ENCODE measurements around the gene SLC5A8.
"Not testable (repeated sequence)": the region's sequence is repeated elsewhere in the genome, so short reads cannot be mapped to it uniquely, and the experiment has no call there.

Gene SLC5A8

GRCh38 chr12:101168001-101168400 lies 42.0 kb downstream of the SLC5A8 start:
- DNase-seq (ENCODE audit: low spot score): no peak

DNA sequence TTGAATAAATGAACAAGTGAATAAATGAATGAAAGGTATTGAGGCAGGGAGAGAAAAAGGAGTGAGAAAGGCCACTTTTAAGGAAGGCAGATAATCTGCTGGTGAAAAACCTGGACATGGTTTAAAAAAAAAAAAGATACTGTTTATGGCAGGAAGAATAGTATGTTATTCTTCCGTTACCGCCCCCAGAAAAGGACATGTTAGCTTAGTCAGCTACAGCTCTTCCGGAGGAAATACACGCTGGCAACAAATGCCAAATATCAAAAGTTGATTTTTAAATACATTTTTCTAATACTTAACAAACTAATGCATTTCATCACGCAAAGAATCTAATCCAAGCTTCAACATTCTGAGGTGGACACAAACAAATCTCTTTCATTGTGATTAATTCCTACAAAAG lies 43.2 kb downstream of the SLC5A8 start:
- DNase-seq (ENCODE audit: low spot score): no peak

GRCh38 chr12:101165319-101165718 lies 44.7 kb downstream of the SLC5A8 start:
- no peak for DNase-seq (ENCODE audit: low spot score)

DNA sequence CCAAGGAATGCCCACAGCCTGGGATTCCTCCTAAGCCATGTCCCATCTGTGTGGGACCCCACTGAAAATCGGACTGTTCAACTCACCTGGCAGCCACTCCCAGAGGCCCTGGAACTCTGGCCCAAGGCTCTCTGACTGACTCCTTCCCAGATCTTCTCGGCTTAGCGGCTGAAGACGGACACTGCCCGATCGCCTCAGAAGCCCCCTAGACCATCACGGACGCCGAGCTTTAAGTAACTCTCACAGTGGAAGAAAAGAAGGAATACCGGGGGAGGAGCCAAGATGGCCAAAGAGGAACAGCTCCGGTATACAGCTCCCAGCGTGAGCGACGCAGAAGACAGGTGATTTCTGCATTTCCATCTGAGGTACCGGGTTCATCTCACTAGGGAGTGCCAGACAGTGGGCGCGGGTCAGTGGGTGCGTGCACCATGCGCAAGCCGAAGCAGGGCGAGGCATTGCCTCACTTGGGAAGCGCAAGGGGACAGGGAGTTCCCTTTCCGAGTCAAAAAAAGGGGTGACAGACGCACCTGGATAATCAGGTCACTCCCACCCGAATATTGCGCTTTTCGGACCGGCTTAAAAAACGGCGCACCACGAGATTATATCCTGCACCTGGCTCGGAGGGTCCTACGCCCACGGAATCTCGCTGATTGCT lies 64.1 kb downstream of the SLC5A8 start:
- DNase-seq (ENCODE audit: low spot score): not testable (repeated sequence)

DNA sequence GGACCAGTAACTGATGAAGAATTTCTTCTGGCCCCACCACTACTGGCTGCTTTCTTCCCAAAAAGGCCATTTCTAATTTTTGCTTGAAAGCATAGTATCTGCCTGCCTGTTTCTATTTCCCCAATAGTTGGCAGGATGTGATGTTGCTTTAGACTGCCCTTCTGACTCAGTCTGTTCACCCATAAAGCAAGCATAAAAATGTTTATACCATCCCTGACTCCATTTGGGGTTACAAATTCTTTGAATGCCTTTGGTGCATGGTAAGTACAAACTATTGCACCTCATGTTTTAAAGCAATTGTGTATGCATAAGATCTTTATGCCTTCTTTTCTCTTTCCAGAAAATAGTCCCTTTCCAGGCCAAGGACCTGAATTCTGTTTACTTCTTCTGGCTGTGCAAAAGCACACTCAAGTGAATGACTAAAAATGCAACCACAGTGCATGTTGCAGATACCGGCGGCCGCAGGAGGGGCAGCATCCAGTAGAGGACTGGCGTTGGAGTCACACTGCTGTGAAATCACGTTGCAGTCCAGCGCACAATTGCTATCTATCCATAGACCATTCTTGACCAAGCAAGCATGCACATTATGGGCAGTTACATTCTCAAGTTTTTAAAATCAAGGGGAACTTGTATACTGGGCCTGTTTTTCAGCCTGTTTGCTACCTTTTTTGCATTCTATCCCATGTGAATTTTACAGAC lies 82.4 kb downstream of the SLC5A8 start:
- no peak for DNase-seq (ENCODE audit: low spot score)

- no peak for DNase-seq (ENCODE audit: low spot score)
These were observed 92.2 kb downstream of the SLC5A8 start for GRCh38 chr12:101117842-101118241.

- DNase-seq (ENCODE audit: low spot score): no peak
These were observed 93.1 kb downstream of the SLC5A8 start for GRCh38 chr12:101116911-101117310.

DNA sequence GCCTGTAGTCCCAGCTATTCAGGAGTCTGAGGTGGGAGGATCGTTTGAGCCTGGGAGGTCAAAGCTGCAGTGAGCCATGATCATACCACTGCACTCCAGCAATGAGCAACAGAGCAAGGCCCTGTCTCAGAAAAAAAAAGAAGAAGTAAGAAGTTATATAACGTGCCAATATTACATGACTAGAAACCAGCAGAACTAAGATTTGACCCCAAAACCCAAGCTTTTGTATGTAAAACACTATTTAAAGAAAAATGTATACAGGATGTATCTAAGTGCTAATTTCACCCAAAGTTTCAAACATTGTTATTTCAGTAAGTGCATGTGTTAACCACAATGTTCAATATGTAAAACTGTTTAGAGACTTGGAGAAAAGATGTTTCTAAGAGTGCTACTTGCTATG lies 94.7 kb downstream of the SLC5A8 start:
- DNase-seq (ENCODE audit: low spot score): no peak

GRCh38 chr12:101111441-101111840 lies 98.6 kb downstream of the SLC5A8 start:
- DNase-seq (ENCODE audit: low spot score): no peak

- DNase-seq (ENCODE audit: low spot score): no peak
These were observed 99.2 kb downstream of the SLC5A8 start for GRCh38 chr12:101110866-101111265.

DNA sequence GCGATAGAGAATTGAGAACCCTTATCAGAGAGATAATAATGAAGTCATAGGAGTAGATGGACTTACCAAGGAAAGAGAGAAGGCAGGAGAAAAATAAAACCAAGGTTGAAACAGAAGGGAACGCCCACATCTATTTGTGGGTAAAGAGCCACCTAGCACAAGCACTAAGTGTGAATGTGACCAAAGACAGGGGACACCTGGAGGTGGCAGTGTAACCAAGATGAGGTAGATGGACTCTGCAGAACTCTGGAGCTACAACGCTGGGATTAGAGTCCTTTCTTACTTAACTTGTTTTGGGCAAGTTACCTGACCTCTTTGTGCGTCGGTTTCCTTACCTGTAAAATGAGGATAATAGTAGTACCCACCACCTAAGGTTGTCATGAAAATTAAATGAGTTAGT lies 101.9 kb downstream of the SLC5A8 start:
- no peak for DNase-seq (ENCODE audit: low spot score)

GRCh38 chr12:101107032-101107763 lies 102.8 kb downstream of the SLC5A8 start:
- DNase-seq (ENCODE audit: low spot score): no peak

Data from CD4-positive, alpha-beta T cell treated with Interleukin-15 for 4 hours (primary cell).